Right renal cortex interstitium (tissue), 3 donors: ENCODE data around the gene WDR27. TPM values are rescaled to one million over a fixed set of nuclear protein-coding genes. Genes with fewer than 3 reads are reported as not detected.

Source experiments
- DNase-seq, 3 donors: peaks; one replicate each; pipeline ENCODE4 v3.0.0-alpha.2; 2013; ENCODE audit warnings: low read depth in 3 of 3, low spot score in 2 of 3
- polyA plus RNA-seq, 3 donors: library from polyadenylated mRNA; unstranded; fragments of 120-200 nt; gene quantifications; one replicate each; pipeline ENCODE4 v1.2.1, GENCODE V29; 2013; ENCODE audit not compliant: insufficient read length in 3 of 3

Gene WDR27
- polyA plus RNA-seq, 3 donors = 39.9 to 47.8 (median 40.6) TPM

DNA sequence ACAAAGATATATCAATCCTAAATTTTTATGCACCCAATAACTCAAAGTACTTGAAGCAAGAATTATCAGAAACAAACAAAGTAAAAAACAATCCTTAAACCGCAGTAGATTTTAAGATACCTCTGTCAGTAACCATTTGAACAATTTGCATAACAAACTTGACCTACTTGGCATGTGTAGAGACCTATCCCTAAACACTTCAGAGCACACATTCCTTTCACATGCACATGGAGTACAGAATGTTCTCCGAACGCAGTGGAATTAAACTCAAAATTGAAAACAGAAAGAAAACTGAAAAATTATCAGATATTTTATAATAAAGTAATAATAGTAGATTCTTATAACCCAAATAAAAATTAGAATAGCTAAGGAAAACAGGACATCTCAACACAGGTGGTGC lies 285.6 kb downstream of the WDR27 start:
- no peak for DNase-seq

DNA sequence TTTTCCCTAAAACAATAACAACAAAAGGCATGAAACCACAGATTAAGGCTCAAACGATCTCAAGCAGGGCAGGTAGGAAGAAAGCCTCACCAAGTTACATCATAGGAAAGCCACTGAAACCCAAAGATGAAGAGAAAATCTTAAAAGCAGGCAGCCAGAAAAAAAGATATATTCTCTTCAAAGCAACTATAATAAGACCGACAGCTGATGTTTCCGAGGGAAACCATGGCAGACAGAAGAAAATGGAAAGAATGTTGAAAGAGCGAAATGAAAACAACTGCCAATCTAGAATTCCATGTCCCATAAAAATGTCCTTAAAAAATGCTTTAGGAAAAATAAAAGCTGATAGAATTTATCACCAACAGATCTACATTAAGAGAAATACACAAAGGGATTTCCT lies 286.6 kb downstream of the WDR27 start:
- DNase-seq = no peak

DNA sequence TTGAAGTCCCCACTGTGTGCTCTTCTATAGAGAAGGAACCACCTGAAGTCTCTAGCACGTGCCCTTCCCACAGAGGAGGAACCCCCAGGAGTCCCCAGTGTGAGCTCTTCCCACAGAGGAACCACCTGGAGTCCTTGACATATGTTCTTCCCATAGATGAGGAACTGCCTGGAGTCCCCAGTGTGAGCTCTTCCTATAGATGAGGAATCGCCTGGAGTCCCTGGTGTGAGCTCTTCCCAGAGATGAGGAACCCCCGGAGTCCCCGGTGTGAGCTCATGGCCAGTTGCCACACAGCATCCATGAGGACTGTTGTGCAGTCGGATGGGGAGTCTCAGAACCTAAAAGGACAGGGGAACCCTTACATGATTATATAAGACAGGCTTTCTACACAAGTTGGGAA lies 290.1 kb downstream of the WDR27 start:
- no peak for DNase-seq

DNA sequence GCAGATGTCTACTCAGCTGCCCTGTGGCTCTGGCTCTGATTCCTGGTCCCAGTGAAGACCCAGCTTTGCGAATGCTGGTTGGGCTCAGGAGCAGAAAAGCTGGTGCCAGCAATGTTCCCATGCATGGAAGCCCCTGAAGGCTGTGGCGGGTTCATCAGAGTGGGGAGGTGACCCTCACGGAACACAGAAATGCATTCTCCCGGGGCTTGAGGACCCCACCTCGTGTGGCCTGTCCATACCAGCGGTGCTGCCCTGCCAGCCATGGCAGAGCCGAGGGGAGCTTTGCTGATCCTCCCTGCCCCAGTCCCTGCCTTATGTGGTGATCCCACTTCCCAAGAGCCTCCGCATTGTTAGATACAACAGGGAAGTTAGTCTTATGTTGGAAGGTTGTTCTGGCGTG lies 290.5 kb downstream of the WDR27 start:
- no peak for DNase-seq

DNA sequence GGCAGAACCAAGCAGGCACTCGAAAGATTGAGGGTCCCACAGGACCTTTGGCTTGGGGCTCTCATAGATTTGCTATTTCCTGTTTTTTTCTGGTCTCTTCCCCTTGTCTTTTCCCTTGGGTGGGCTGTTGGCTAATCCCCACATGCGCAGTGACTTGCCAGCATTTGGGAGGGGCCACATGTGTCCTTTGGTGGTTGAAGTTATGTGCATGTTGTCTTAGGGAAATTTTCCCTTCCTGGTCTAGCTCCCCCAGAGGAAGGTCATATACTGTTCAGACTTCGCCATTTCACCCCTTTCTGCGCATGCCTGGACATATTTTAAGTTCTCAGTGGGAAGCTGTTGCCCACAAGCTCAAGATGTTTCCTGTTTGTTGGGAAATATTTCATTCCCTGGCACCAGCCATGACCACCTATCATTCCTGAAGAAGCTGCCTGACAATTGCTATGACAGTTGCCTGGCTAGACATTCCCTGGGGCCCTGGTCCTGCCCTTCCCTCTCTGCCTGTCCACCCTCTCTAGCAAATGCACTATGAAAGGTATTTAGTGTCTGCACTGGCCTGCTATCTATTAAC lies 292.0 kb downstream of the WDR27 start:
- DNase-seq = no peak

DNA sequence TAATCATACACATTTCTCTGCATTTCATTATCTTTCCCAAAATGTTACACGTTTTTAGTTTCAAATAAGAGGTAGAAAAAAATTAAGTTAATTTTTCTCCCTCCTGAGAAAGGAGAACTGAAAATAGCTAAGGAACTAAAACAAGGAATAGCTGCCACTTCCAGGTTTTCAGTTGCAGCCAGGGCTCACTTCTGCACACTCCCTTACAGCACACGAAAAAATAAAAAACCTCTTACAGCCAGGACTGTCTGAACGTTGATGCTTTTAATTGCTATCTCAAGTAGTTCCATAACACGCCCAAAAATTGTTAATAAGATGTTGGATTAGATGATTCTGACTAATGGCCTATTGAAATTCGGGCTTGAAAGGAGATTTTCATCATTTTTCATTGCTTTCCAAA lies 294.5 kb downstream of the WDR27 start:
- DNase-seq = no peak

Other genes starting within 250 kb of the WDR27 start
- 10 to 100 TPM; 44.5 to 46.3 (median 44.8) TPM for gene C6orf120, start 97 bp upstream of the WDR27 start, polyA plus RNA-seq
- 100 to 1,000 TPM; 111 to 122 (median 119) TPM for gene PHF10, start 22.5 kb upstream of the WDR27 start, polyA plus RNA-seq
- 1 to 10 TPM; 7.6 to 8.1 (median 7.6) TPM for gene DYNLT2, start 49.5 kb upstream of the WDR27 start, polyA plus RNA-seq
- 10 to 100 TPM; 37.9 to 43.4 (median 39.4) TPM for gene ERMARD, start 49.6 kb upstream of the WDR27 start, polyA plus RNA-seq